Activated naive CD8-positive, alpha-beta T cell treated with anti-CD3 and anti-CD28 coated beads, Interleukin-2, amount 50 U/mL, for 24 hours (primary cell): ENCODE measurements around the gene TBR1.

Experiments
- ATAC-seq: fragments of 150-1000 bp; cut with Tn5 transposase; one replicate; pipeline ENCODE4 v1.10.0; 2021
- DNase-seq: peaks from one replicate; pipeline ENCODE4 v3.0.0; 2021
- H3K27ac Mint-ChIP-seq: one replicate; pipeline ENCODE4 v1.8.0; 2021; ENCODE audit warnings: mild to moderate bottlenecking, mixed read lengths
- H3K27me3 Mint-ChIP-seq: one replicate; pipeline ENCODE4 v1.8.0; 2021; ENCODE audit warnings: mixed read lengths
- H3K36me3 Mint-ChIP-seq: one replicate; pipeline ENCODE4 v1.8.0; 2021; ENCODE audit warnings: low read depth, mixed read lengths
- H3K4me1 Mint-ChIP-seq: one replicate; pipeline ENCODE4 v1.8.0; 2021; ENCODE audit warnings: mixed read lengths
- H3K4me3 Mint-ChIP-seq: one replicate; pipeline ENCODE4 v1.8.0; 2021; ENCODE audit warnings: mild to moderate bottlenecking, moderate library complexity, mixed read lengths
- H3K9me3 Mint-ChIP-seq: one replicate; pipeline ENCODE4 v1.8.0; 2021; ENCODE audit warnings: mixed read lengths

TBR1 gene

DNA sequence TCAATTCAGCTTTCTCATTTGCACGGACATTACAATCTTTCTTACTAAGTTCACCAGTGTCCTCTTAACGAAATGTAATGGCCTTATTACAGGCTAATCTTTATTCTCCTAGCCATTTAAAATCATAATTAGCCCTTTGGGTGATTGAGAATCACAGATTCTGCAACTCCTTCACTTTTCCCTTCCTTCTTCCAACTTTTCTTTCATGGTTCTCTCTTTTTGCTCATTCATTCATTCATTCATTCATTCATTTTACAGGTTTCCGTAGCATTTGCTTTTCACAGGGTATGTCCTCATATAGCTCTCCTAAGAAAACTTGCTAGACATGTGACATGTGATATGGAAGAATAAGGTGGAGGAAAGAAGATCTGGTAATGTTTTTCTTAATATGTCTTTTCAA lies 16.0 kb downstream of the TBR1 start:
- no peak for DNase-seq
- H3K4me1 Mint-ChIP-seq: peaks cover 5% of the 10 kb centered on the region
- H3K27me3 Mint-ChIP-seq: peaks cover 70% of the 10 kb centered on the region
- ATAC-seq: no peak
- H3K36me3 Mint-ChIP-seq: peaks cover 5% of the 10 kb centered on the region
- H3K9me3 Mint-ChIP-seq: peaks cover 5% of the 10 kb centered on the region
- H3K27ac Mint-ChIP-seq: no peak overlapping the region
- H3K4me3 Mint-ChIP-seq: no peak overlapping the region

GRCh38 chr2:161434118-161434517 lies 18.0 kb downstream of the TBR1 start:
- Mint-ChIP-seq H3K4me1 (no peaks in the 10 kb centered on the region), H3K36me3 (no peaks in the 10 kb centered on the region), H3K27me3 (peaks cover 62% of the 10 kb centered on the region), H3K9me3 (peaks cover 5% of the 10 kb centered on the region), H3K27ac (no peak overlapping the region), H3K4me3 (no peak overlapping the region)
- ATAC-seq: no peak
- no peak for DNase-seq

DNA sequence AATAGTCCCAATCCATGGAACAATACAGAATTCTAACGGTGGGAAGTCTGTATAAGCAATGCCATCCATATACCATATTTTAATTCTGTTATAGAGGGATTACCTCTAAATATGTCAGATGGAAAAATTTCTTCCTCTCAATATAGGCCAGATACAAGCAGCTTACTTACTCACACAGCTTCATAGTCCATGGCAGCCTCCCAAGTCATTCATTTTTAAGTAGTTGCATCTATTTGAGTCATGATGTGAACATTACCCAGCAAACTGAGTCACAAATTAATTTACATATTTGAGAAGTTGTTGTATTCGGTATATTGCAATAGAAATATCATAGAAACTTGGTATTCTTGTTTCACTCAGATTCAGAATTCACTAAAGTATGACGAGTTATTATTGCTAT lies 20.3 kb downstream of the TBR1 start:
- ATAC-seq (no peak), DNase-seq (no peak)
- no peaks in the 10 kb centered on the region for H3K4me1 Mint-ChIP-seq

DNA sequence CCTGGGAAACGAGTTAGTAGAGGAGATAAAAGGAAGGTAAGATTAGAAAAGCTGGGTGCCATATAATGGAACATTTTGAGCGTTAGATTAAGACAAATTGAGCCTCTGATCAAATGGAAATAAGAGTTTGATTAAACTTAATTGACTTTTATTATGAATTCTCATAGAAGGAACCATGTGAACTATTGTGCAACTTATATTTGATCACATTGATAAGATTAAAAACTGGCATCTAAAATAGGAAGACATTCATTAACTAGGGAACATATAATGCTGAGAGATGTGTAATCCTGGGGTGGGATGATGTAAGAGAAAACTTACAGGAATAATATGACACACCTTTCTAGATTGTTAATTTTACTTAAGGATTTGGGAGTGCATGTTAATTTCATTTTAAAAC lies 22.5 kb downstream of the TBR1 start:
- Mint-ChIP-seq H3K4me1 (no peaks in the 10 kb centered on the region), H3K36me3 (no peaks in the 10 kb centered on the region), H3K4me3 (no peak overlapping the region), H3K9me3 (peaks cover 5% of the 10 kb centered on the region), H3K27ac (no peak overlapping the region), H3K27me3 (peaks cover 59% of the 10 kb centered on the region)
- ATAC-seq (no peak), DNase-seq (no peak)

More for the DNA sequence above, 20.3 kb downstream of the TBR1 start:
- peaks cover 5% of the 10 kb centered on the region for H3K9me3 Mint-ChIP-seq
- H3K36me3 Mint-ChIP-seq: no peaks in the 10 kb centered on the region
- H3K27ac Mint-ChIP-seq: no peak overlapping the region
- peaks cover 56% of the 10 kb centered on the region for H3K27me3 Mint-ChIP-seq
- no peak overlapping the region for H3K4me3 Mint-ChIP-seq

DNA sequence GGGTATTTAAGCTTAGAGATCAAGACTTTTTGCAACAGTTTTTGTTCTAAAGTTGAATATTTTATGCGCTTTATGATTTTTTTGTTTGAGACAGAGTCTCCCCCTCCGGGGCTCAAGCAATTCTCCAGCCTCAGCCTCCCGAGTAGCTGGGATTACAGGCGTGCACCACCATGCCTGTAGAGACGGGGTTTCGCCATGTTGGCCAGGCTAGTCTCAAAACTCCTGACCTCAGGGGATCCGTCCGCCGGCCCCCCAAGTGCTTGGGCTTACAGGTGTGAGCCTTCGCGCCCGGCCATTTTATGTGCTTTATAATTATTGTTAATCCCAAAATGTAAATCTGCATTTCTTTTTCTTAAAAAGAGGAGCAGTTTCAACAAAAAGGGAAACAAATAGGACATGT lies 29.0 kb downstream of the TBR1 start:
- no peak for DNase-seq

GRCh38 chr2:161448431-161448830 lies 32.3 kb downstream of the TBR1 start:
- Mint-ChIP-seq H3K27ac (no peak overlapping the region), H3K9me3 (no peaks in the 10 kb centered on the region), H3K36me3 (no peaks in the 10 kb centered on the region), H3K4me3 (no peak overlapping the region), H3K27me3 (peaks cover 18% of the 10 kb centered on the region), H3K4me1 (no peaks in the 10 kb centered on the region)
- ATAC-seq (no peak), DNase-seq (no peak)

More for the DNA sequence above, 29.0 kb downstream of the TBR1 start:
- H3K9me3 Mint-ChIP-seq: no peaks in the 10 kb centered on the region
- no peak overlapping the region for H3K4me3 Mint-ChIP-seq
- no peaks in the 10 kb centered on the region for H3K36me3 Mint-ChIP-seq
- H3K4me1 Mint-ChIP-seq: no peaks in the 10 kb centered on the region
- no peak for ATAC-seq
- H3K27me3 Mint-ChIP-seq: peaks cover 33% of the 10 kb centered on the region
- H3K27ac Mint-ChIP-seq: no peak overlapping the region

DNA sequence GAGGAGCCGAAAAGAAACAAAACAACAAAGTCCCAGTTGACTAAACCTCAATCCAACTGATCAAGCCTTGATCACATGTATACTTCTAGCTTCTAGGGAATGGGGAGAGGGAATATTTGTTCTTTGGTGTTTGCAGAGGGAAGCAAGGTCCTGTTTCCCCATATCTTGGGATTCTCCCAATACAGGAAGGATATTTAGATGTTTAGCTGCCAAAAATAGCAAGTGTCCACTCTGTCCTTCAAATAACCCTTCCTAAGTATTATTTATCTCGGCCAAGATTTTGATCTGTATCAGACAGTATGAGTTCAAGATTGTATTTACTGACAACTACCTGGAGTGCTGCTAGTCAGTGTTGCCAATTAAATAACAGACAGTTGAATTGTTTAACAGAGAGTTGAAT lies 55.5 kb downstream of the TBR1 start:
- Mint-ChIP-seq H3K36me3 (no peaks in the 10 kb centered on the region), H3K27me3 (peaks cover 20% of the 10 kb centered on the region), H3K9me3 (no peaks in the 10 kb centered on the region), H3K27ac (no peak overlapping the region), H3K4me1 (no peaks in the 10 kb centered on the region), H3K4me3 (no peak overlapping the region)
- ATAC-seq (no peak), DNase-seq (no peak)

DNA sequence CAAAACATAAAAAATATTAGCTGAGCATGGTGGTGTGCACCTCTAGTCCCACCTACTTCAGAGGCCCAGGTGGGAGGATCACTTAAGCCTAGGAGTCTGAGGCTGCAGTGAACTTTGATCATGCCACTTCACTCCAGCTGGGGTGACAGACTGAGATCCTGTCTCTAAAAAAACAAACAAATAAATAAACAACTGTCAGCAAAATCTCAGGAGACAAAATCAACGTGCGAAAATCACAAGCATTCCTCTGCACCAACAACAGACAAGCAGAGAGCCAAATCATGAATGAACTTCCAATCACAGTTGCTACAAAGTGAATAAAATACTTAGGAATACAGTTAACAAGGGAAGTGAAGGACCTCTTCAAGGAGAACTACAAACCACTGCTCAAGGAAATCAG lies 58.8 kb downstream of the TBR1 start:
- Mint-ChIP-seq H3K9me3 (peaks cover 7% of the 10 kb centered on the region), H3K36me3 (no peaks in the 10 kb centered on the region), H3K27me3 (peaks cover 21% of the 10 kb centered on the region), H3K4me1 (no peaks in the 10 kb centered on the region), H3K27ac (no peak overlapping the region), H3K4me3 (no peak overlapping the region)
- DNase-seq (no peak), ATAC-seq (no peak)
